Caco-2 (cell line): ENCODE measurements around the gene MUL1. TPM values are rescaled to one million over a fixed set of nuclear protein-coding genes. Genes with fewer than 3 reads are reported as not detected.

Experiments used
- BruUV-seq: library from RNA; stranded (reverse); fragments of 400-500 nt; replicated peaks from 2 replicates; lab custom pipeline; 2021; lab: Mats Ljungman, UMichigan
- CTCF ChIA-PET: fragments of 300-600 bp; sonication (Branson Sonifier 250); formaldehyde crosslinking; loops from one replicate; lab custom pipeline; 2022; ENCODE audit warnings: antibody characterized with exemption; lab: Charles Lee
- POLR2A ChIA-PET: fragments of 300-600 bp; sonication (Branson Sonifier 250); formaldehyde crosslinking; loops from one replicate; lab custom pipeline; 2022; ENCODE audit warnings: antibody characterized with exemption; lab: Charles Lee
- DNase-seq, 2 experiments: peaks; one replicate each; pipeline versions ENCODE4 v3.0.0 to v3.0.0-alpha.2; 2020 to 2022
- H3K27me3 ChIP-seq: replicated peaks from 2 replicates; pipeline ENCODE4 v1.6.0; 2011; ENCODE audit warnings: low read length; ENCODE audit not compliant: control insufficient read depth, insufficient read depth
- H3K36me3 ChIP-seq: 2 replicates; pipeline ENCODE4 v1.5.1; 2011; ENCODE audit warnings: low read length; ENCODE audit not compliant: control insufficient read depth, insufficient read depth
- H3K4me1 ChIP-seq: fragments of 250-450 bp; sonication (Bioruptor Pico); 2 replicates; pipeline ENCODE4 v1.5.1; 2020; ENCODE audit warnings: mild to moderate bottlenecking
- H3K4me3 ChIP-seq: 2 replicates; pipeline ENCODE4 v1.5.1; 2011; ENCODE audit warnings: low read depth, mild to moderate bottlenecking, control low read depth, low read length
- H3K9me3 ChIP-seq: fragments of 250-450 bp; sonication (Bioruptor Pico); 2 replicates; pipeline ENCODE4 v1.5.1; 2020; ENCODE audit warnings: mild to moderate bottlenecking, moderate library complexity
- H3K27ac Mint-ChIP-seq: one replicate; pipeline ENCODE4 v1.8.0; 2022; ENCODE audit warnings: mixed read lengths; ENCODE audit not compliant: unreplicated experiment
- H3K27me3 Mint-ChIP-seq: one replicate; pipeline ENCODE4 v1.8.0; 2022; ENCODE audit warnings: mixed read lengths; ENCODE audit not compliant: insufficient read depth, unreplicated experiment
- H3K36me3 Mint-ChIP-seq: one replicate; pipeline ENCODE4 v1.8.0; 2022; ENCODE audit warnings: mild to moderate bottlenecking, mixed read lengths; ENCODE audit not compliant: insufficient read depth, unreplicated experiment
- H3K4me1 Mint-ChIP-seq: one replicate; pipeline ENCODE4 v1.8.0; 2022; ENCODE audit warnings: low read depth, mixed read lengths; ENCODE audit not compliant: unreplicated experiment
- H3K4me3 Mint-ChIP-seq: one replicate; pipeline ENCODE4 v1.8.0; 2022; ENCODE audit warnings: mild to moderate bottlenecking, moderate library complexity, mixed read lengths; ENCODE audit not compliant: unreplicated experiment
- H3K9me3 Mint-ChIP-seq: one replicate; pipeline ENCODE4 v1.8.0; 2022; ENCODE audit warnings: mixed read lengths; ENCODE audit not compliant: unreplicated experiment
- intact Hi-C: fragments of 100-400 bp; cut with micrococcal nuclease; formaldehyde crosslinking; loops from one replicate; pipeline ENCODE4 v1.10.0; 2022; ENCODE audit not compliant: unreplicated experiment
- total RNA-seq: library from RNA; stranded (reverse); gene quantifications from 2 replicates; pipeline ENCODE4 v1.2.3, GENCODE V29; 2022
- TF ChIP-seq, protein P1 (sequence below), 2 experiments: fragments of 200-600 bp in 1 of 2; IDR thresholded peaks; 1 replicate in 1 of 2; 2 replicates in 1 of 2; pipeline versions ENCODE4 v1.5.1 to v1.8.0; 2011 to 2022; ENCODE audit warnings: antibody characterized with exemption in 1 of 2, control low read depth in 1 of 2, inconsistent platforms in 1 of 2, low read depth in 1 of 2, low read length in 1 of 2, mild to moderate bottlenecking in 1 of 2, moderate library complexity in 1 of 2; ENCODE audit not compliant: insufficient read depth in 1 of 2, severe bottlenecking in 1 of 2, unreplicated experiment in 1 of 2

Gene MUL1
- total RNA-seq, 1 experiment from 2014 or later: 18.3 TPM

DNA sequence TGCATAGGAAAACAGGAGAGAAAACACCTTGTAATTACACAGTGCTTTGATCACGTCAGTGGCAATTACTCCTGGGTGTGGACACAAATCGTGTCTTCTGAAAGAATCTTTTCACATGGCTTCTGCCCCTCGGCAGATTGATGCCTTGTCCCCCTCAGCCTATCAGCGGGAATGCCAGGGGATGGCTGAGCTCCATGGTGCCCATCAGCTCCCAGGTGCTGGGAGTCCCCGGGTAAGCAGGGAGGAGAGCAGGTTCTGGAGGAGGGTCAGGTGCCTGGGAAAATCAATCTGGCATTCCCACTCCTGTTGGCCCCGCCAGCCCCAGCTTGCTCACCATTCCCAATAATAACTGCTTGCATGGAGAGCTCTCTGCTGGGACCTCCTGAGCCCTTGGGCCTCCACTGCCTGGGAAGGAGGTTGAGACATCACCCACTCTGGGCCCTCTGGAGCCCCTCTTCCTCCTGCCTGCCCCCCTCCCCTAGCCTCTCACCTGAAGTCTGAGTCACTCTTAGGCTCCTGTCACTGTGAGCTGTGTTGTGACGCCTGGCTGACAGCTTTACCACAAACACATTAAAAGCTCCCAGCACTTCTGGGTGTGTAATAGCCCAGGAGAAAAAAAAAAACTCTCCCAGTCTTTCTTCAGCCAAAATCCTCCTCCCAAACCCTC lies 26.9 kb downstream of the MUL1 start:
- ChIA-PET POLR2A (interaction anchor here (0.6 kb wide), 1 partner anchor 599 kb away, joined by 6 read pairs; no protein-coding TSS in a partner anchor), CTCF (interaction anchor here (0.6 to 1.0 kb wide), 4 partner anchors 10 to 119 kb away, joined by 3 to 6 read pairs (median 3); no protein-coding TSS in a partner anchor)
- Mint-ChIP-seq H3K27me3 (no peaks in the 10 kb centered on the region), H3K4me1 (peaks cover 47% of the 10 kb centered on the region), H3K27ac (peak overlapping the region; percentile 82), H3K9me3 (no peaks in the 10 kb centered on the region), H3K4me3 (peak overlapping the region; percentile 76), H3K36me3 (peaks cover 17% of the 10 kb centered on the region)
- Histone ChIP-seq H3K4me3 (no peak overlapping the region; the same call in 1 of the 2 replicates), H3K4me1 (peaks cover 64% of the 10 kb centered on the region), H3K36me3 (0 out of 2 replicates have a peak, but pooled peaks cover 1% of the 10 kb centered on the region), H3K9me3 (no peaks in the 10 kb centered on the region), H3K27me3 (no peaks in the 10 kb centered on the region)
- DNase-seq: peak in 1 of 2 experiments; percentile 20
- BruUV-seq: TSS peak; percentile 74
- intact Hi-C loops: no loop called here
- TF ChIP-seq, protein P1, sequence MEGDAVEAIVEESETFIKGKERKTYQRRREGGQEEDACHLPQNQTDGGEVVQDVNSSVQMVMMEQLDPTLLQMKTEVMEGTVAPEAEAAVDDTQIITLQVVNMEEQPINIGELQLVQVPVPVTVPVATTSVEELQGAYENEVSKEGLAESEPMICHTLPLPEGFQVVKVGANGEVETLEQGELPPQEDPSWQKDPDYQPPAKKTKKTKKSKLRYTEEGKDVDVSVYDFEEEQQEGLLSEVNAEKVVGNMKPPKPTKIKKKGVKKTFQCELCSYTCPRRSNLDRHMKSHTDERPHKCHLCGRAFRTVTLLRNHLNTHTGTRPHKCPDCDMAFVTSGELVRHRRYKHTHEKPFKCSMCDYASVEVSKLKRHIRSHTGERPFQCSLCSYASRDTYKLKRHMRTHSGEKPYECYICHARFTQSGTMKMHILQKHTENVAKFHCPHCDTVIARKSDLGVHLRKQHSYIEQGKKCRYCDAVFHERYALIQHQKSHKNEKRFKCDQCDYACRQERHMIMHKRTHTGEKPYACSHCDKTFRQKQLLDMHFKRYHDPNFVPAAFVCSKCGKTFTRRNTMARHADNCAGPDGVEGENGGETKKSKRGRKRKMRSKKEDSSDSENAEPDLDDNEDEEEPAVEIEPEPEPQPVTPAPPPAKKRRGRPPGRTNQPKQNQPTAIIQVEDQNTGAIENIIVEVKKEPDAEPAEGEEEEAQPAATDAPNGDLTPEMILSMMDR (IDR thresholded peaks at IDR 0.05; ENCODE audit: insufficient read depth in 1 of 2, low read depth in 1 of 2, low read length in 1 of 2, severe bottlenecking in 1 of 2, unreplicated experiment in 1 of 2): no peak

DNA sequence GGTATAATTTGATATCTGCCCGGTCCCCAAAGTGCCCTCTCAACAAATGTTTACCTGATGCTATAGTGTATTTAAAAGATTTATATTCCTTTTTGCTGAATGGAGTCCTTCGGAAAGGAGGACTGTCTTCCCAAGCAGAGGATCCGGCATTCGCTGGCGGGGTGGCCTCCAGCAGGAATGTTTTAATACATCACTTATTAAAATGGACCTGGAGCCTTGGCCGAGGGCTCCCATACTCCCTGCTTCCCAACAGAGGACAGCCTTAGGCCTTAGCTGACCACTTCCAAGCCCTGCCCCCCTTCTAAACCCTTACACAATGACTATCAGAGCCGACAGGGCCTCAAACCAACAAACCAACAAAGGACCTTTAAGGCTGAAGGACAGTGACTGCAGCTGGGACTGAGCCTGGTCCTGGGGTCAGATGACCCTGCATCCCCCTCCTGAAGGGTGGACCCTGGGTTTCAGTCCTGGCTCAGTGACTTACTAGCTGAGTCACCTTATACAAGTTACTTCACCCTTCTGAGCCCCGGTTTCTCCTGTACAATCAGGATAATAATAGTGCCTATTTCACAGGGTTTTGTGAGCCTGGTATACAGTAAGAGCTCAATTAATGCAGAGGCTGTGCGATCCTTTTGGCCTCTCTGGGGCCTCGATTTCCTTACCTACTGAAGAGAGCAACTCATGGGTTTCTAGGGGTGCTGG lies 27.6 kb downstream of the MUL1 start:
- POLR2A ChIA-PET: no interaction called here

DNA sequence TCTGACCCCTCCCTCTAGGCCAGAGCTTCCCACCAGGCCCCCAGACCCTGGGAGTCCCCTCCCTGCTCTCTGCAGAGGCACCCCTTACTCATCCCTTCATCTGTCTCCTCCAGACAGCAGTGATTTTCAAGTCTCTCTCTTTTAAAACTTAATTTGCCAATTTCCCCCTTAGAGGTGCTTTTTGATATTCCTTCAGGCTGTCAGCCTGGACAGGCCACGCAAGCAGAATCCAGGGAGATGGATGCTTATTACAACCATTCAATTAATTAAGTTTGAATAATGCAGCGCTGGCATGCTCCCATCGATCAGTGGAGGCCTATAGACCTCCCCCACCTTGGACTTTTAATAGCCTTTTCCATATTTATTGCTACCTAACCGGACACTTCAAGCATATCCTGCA lies 28.1 kb downstream of the MUL1 start:
- Mint-ChIP-seq H3K27ac (peak overlapping the region; percentile 82), H3K36me3 (peaks cover 17% of the 10 kb centered on the region), H3K4me3 (peak overlapping the region; percentile 76), H3K4me1 (peaks cover 51% of the 10 kb centered on the region), H3K27me3 (no peaks in the 10 kb centered on the region), H3K9me3 (no peaks in the 10 kb centered on the region)
- intact Hi-C loops: no loop called here
- Histone ChIP-seq H3K27me3 (no peaks in the 10 kb centered on the region), H3K36me3 (0 out of 2 replicates have a peak, but pooled peaks cover 1% of the 10 kb centered on the region), H3K9me3 (no peaks in the 10 kb centered on the region), H3K4me3 (peak overlapping the region; percentile 31), H3K4me1 (peaks cover 77% of the 10 kb centered on the region)
- no peak for DNase-seq
- TF ChIP-seq, protein P1 (IDR thresholded peaks at IDR 0.05; ENCODE audit: insufficient read depth in 1 of 2, low read depth in 1 of 2, low read length in 1 of 2, severe bottlenecking in 1 of 2, unreplicated experiment in 1 of 2): no peak
- POLR2A ChIA-PET: no interaction called here
- CTCF ChIA-PET: no interaction called here
- BruUV-seq: no TSS peak

More for the DNA sequence above, 27.6 kb downstream of the MUL1 start:
- Mint-ChIP-seq H3K9me3 (no peaks in the 10 kb centered on the region), H3K4me3 (peak overlapping the region; percentile 76), H3K4me1 (peaks cover 47% of the 10 kb centered on the region), H3K27ac (peak overlapping the region; percentile 82), H3K27me3 (no peaks in the 10 kb centered on the region), H3K36me3 (peaks cover 17% of the 10 kb centered on the region)
- Histone ChIP-seq H3K36me3 (0 out of 2 replicates have a peak, but pooled peaks cover 1% of the 10 kb centered on the region), H3K9me3 (no peaks in the 10 kb centered on the region), H3K4me1 (peaks cover 71% of the 10 kb centered on the region), H3K27me3 (no peaks in the 10 kb centered on the region), H3K4me3 (peak overlapping the region; percentile 31)
- no TSS peak for BruUV-seq
- CTCF ChIA-PET: interaction anchor here (0.9 to 1.0 kb wide), 3 partner anchors 14 to 119 kb away, joined by 3 read pairs; no protein-coding TSS in a partner anchor
- peak; percentile 86 to 93 for DNase-seq
- TF ChIP-seq, protein P1 (IDR thresholded peaks at IDR 0.05; ENCODE audit: insufficient read depth in 1 of 2, low read depth in 1 of 2, low read length in 1 of 2, severe bottlenecking in 1 of 2, unreplicated experiment in 1 of 2): no peak
- intact Hi-C loops: no loop called here
